Liver (tissue), 9 donors: ENCODE results near the gene PLPP2. TPM values are rescaled to one million over a fixed set of nuclear protein-coding genes. Genes with fewer than 3 reads are reported as not detected.

Source experiments
- DNase-seq: peaks from one replicate; pipeline ENCODE4 v3.0.0-alpha.2; 2017; ENCODE audit warnings: low spot score
- H3K27ac ChIP-seq, 2 donors: one replicate each; pipeline ENCODE4 v1.7.0; 2013; ENCODE audit warnings: inconsistent platforms in 2 of 2, low read length in 2 of 2, control low read depth in 1 of 2, low read depth in 1 of 2, mild to moderate bottlenecking in 1 of 2
- H3K27me3 ChIP-seq, 4 donors: one replicate each; pipeline versions ENCODE4 v1.6.1 to v1.7.0; 2013; ENCODE audit warnings: low read length in 3 of 4, inconsistent platforms in 1 of 4, mild to moderate bottlenecking in 1 of 4, moderate library complexity in 1 of 4; ENCODE audit not compliant: control insufficient read depth in 4 of 4, insufficient read depth in 4 of 4
- H3K36me3 ChIP-seq, 4 donors: one replicate each; pipeline versions ENCODE4 v1.6.1 to v1.7.0; 2013; ENCODE audit warnings: low read length in 3 of 4, mild to moderate bottlenecking in 3 of 4, low read depth in 1 of 4, moderate library complexity in 1 of 4; ENCODE audit not compliant: control insufficient read depth in 4 of 4, insufficient read depth in 3 of 4
- H3K4me1 ChIP-seq, 4 donors: one replicate each; pipeline versions ENCODE4 v1.6.1 to v1.7.0; 2013; ENCODE audit warnings: low read length in 3 of 4, mild to moderate bottlenecking in 3 of 4, moderate library complexity in 1 of 4; ENCODE audit not compliant: control insufficient read depth in 4 of 4, insufficient read depth in 4 of 4
- H3K4me3 ChIP-seq, 3 donors: one replicate each; pipeline versions ENCODE4 v1.6.1 to v1.7.0; 2013; ENCODE audit warnings: low read length in 3 of 3, control low read depth in 1 of 3, low read depth in 1 of 3, mild to moderate bottlenecking in 1 of 3
- H3K9ac ChIP-seq, 2 donors: one replicate each; pipeline ENCODE4 v1.7.0; 2013; ENCODE audit warnings: low read length in 2 of 2, mild to moderate bottlenecking in 2 of 2, moderate library complexity in 2 of 2, control low read depth in 1 of 2, low read depth in 1 of 2
- H3K9me3 ChIP-seq, 4 donors: one replicate each; pipeline versions ENCODE4 v1.6.1 to v1.7.0; 2013; ENCODE audit warnings: low read length in 3 of 4; ENCODE audit not compliant: control insufficient read depth in 4 of 4
- ATF3 ChIP-seq: IDR thresholded peaks from 2 replicates; pipeline ENCODE4 v1.6.1; 2016; ENCODE audit warnings: antibody characterized with exemption
- CTCF ChIP-seq: fragments of 150-350 bp; IDR thresholded peaks from 2 replicates; pipeline ENCODE4 v1.5.1; 2017; ENCODE audit warnings: improper control_type of control experiment, low read depth, low read length; ENCODE audit not compliant: missing input control
- EGR1 ChIP-seq, 2 donors: IDR thresholded peaks; 2 replicates each; pipeline ENCODE4 v1.6.1; 2016 to 2018; ENCODE audit warnings: antibody characterized with exemption in 2 of 2, low read depth in 2 of 2
- FOXA1 ChIP-seq: IDR thresholded peaks from 2 replicates; pipeline ENCODE4 v1.6.1; 2016; ENCODE audit warnings: antibody characterized with exemption
- FOXA2 ChIP-seq: IDR thresholded peaks from 2 replicates; pipeline ENCODE4 v1.6.1; 2016; ENCODE audit warnings: antibody characterized with exemption
- GABPA ChIP-seq, 2 donors: IDR thresholded peaks in 1 of 2; conservative IDR thresholded peaks in 1 of 2; 2 replicates each; pipeline ENCODE4 v1.6.1; 2016; ENCODE audit warnings: antibody characterized with exemption in 2 of 2, mild to moderate bottlenecking in 1 of 2, moderate library complexity in 1 of 2
- HNF4A ChIP-seq, 2 donors: conservative IDR thresholded peaks; 2 replicates each; pipeline ENCODE4 v1.6.1; 2016; ENCODE audit warnings: antibody characterized with exemption in 2 of 2, mild to moderate bottlenecking in 2 of 2
- HNF4G ChIP-seq: IDR thresholded peaks from 2 replicates; pipeline ENCODE4 v1.6.1; 2016; ENCODE audit warnings: antibody characterized with exemption
- JUND ChIP-seq, 2 donors: IDR thresholded peaks; 2 replicates each; pipeline ENCODE4 v1.6.1; 2016; ENCODE audit warnings: antibody characterized with exemption in 2 of 2
- MAX ChIP-seq: IDR thresholded peaks from 2 replicates; pipeline ENCODE4 v1.6.1; 2016; ENCODE audit warnings: antibody characterized with exemption
- NR2F2 ChIP-seq: IDR thresholded peaks from 2 replicates; pipeline ENCODE4 v1.6.1; 2016; ENCODE audit warnings: antibody characterized with exemption
- RAD21 ChIP-seq, 2 donors: IDR thresholded peaks; 2 replicates each; pipeline ENCODE4 v1.6.1; 2016; ENCODE audit warnings: antibody characterized with exemption in 2 of 2, mild to moderate bottlenecking in 2 of 2
- REST ChIP-seq: IDR thresholded peaks from 2 replicates; pipeline ENCODE4 v1.6.1; 2016; ENCODE audit warnings: antibody characterized with exemption, mild to moderate bottlenecking
- RXRA ChIP-seq, 2 donors: IDR thresholded peaks; 2 replicates each; pipeline ENCODE4 v1.6.1; 2017 to 2018; ENCODE audit warnings: antibody characterized with exemption in 2 of 2, mild to moderate bottlenecking in 1 of 2
- SP1 ChIP-seq: IDR thresholded peaks from 2 replicates; pipeline ENCODE4 v1.6.1; 2018; ENCODE audit warnings: antibody characterized with exemption, mild to moderate bottlenecking
- TAF1 ChIP-seq: conservative IDR thresholded peaks from 2 replicates; pipeline ENCODE4 v1.6.1; 2016; ENCODE audit warnings: antibody characterized with exemption, mild to moderate bottlenecking
- YY1 ChIP-seq: IDR thresholded peaks from 2 replicates; pipeline ENCODE4 v1.6.1; 2016; ENCODE audit warnings: antibody characterized with exemption, mild to moderate bottlenecking
- ZBTB33 ChIP-seq: IDR thresholded peaks from 2 replicates; pipeline ENCODE4 v1.6.1; 2016; ENCODE audit warnings: antibody characterized with exemption
- WGBS: extraction: QIAGEN DNeasy Blood & Tissue Kit; methylation state at CpG from one replicate; pipeline ENCODE4 v1.1.7; 2013; 5-methylcytosine and 5-hydroxymethylcytosine counted together
- polyA plus RNA-seq, 2 donors: library from polyadenylated mRNA; stranded (reverse) in 1 of 2; unstranded in 1 of 2; fragments of 200-250 nt in 1 of 2; fragments of >200 nt in 1 of 2; fragmentation: Nextera tagmentation in 1 of 2; extraction: Ambion mirVana in 1 of 2; gene quantifications; one replicate each; pipeline versions ENCODE4 v1.2.1 to v1.2.3, GENCODE V29; 2013 to 2015
- total RNA-seq, 2 donors: library from RNA; depleted of rRNA; stranded (reverse); fragments of >200 nt; gene quantifications; one replicate each; pipeline ENCODE4 v1.2.3, GENCODE V29; 2014
- donor health status: healthy.
- donor health status: healthy.
- donor health status: healthy.
- donor health status: healthy.
- donor health status: healthy.

The PLPP2 gene
- total and polyA plus RNA-seq, 4 donors: 0.75 to 5.9 (median 2.0) TPM

GRCh38 chr19:279656-280055 is 11.5 kb downstream of the PLPP2 start:
- Histone ChIP-seq H3K27ac (no peak overlapping the region), H3K36me3 (no peaks in the 10 kb centered on the region), H3K9ac (no peak overlapping the region), H3K9me3 (no peaks in the 10 kb centered on the region), H3K27me3 (peaks cover 0 to 2% (median 0%) of the 10 kb centered on the region in 4 donors), H3K4me1 (no peaks in the 10 kb centered on the region), H3K4me3 (no peak overlapping the region)
- TF ChIP-seq TAF1: no peak
- TF ChIP-seq MAX: no peak
- TF ChIP-seq YY1: no peak
- no peak for TF ChIP-seq SP1
- no peak for TF ChIP-seq EGR1 (IDR thresholded peaks at IDR 0.05; ENCODE audit: low read depth in 2 of 2)
- no peak for TF ChIP-seq ZBTB33
- TF ChIP-seq JUND (IDR thresholded peaks at IDR 0.05): no peak
- TF ChIP-seq HNF4G: no peak
- TF ChIP-seq FOXA2: no peak
- TF ChIP-seq RAD21 (IDR thresholded peaks at IDR 0.05): no peak
- TF ChIP-seq CTCF: no peak
- no peak for TF ChIP-seq GABPA (IDR thresholded peaks at IDR 0.05 in 1 of 2, conservative IDR thresholded peaks at IDR 0.05 in 1 of 2)
- no peak for TF ChIP-seq ATF3
- TF ChIP-seq RXRA (IDR thresholded peaks at IDR 0.05): no peak
- no peak for TF ChIP-seq NR2F2
- no peak for TF ChIP-seq FOXA1
- no peak for TF ChIP-seq HNF4A (conservative IDR thresholded peaks at IDR 0.05)
- 80% methylated on average over 10 of the region's 10 CpGs for WGBS
- DNase-seq: no peak

GRCh38 chr19:279231-279630 is 12.0 kb downstream of the PLPP2 start:
- H3K4me1 ChIP-seq: no peaks in the 10 kb centered on the region
- no peak for DNase-seq
- H3K27me3 ChIP-seq: peaks cover 0 to 2% (median 0%) of the 10 kb centered on the region in 4 donors
- no peak overlapping the region for H3K4me3 ChIP-seq
- 86% methylated on average over 8 of the region's 8 CpGs for WGBS
- TF ChIP-seq RXRA (IDR thresholded peaks at IDR 0.05): no peak
- TF ChIP-seq JUND (IDR thresholded peaks at IDR 0.05): no peak
- TF ChIP-seq ATF3: no peak
- no peak for TF ChIP-seq FOXA2
- TF ChIP-seq ZBTB33: no peak
- TF ChIP-seq CTCF: no peak
- no peak for TF ChIP-seq FOXA1
- TF ChIP-seq MAX: no peak
- TF ChIP-seq SP1: no peak
- no peak for TF ChIP-seq NR2F2
- TF ChIP-seq HNF4G: no peak
- no peak for TF ChIP-seq GABPA (IDR thresholded peaks at IDR 0.05 in 1 of 2, conservative IDR thresholded peaks at IDR 0.05 in 1 of 2)
- no peak for TF ChIP-seq EGR1 (IDR thresholded peaks at IDR 0.05; ENCODE audit: low read depth in 2 of 2)
- no peak for TF ChIP-seq TAF1
- TF ChIP-seq HNF4A (conservative IDR thresholded peaks at IDR 0.05): no peak
- no peak for TF ChIP-seq YY1
- TF ChIP-seq REST: no peak
- TF ChIP-seq RAD21 (IDR thresholded peaks at IDR 0.05): no peak
- H3K9ac ChIP-seq: no peak overlapping the region
- H3K9me3 ChIP-seq: no peaks in the 10 kb centered on the region
- H3K36me3 ChIP-seq: no peaks in the 10 kb centered on the region
- no peak overlapping the region for H3K27ac ChIP-seq
